ENCODE data around the gene EEF1A1.
"Not testable (repeated sequence)": the region's sequence is repeated elsewhere in the genome, so short reads cannot be mapped to it uniquely, and the experiment has no call there.

Gene EEF1A1

DNA sequence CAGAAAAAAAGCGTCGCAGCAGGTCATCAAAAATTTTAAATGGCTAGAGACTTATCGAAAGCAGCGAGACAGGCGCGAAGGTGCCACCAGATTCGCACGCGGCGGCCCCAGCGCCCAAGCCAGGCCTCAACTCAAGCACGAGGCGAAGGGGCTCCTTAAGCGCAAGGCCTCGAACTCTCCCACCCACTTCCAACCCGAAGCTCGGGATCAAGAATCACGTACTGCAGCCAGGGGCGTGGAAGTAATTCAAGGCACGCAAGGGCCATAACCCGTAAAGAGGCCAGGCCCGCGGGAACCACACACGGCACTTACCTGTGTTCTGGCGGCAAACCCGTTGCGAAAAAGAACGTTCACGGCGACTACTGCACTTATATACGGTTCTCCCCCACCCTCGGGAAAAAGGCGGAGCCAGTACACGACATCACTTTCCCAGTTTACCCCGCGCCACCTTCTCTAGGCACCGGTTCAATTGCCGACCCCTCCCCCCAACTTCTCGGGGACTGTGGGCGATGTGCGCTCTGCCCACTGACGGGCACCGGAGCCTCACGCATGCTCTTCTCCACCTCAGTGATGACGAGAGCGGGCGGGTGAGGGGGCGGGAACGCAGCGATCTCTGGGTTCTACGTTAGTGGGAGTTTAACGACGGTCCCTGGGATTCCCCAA is at the start of gene EEF1A1:
TSS of gene EEF1A1 (minus strand) at position 345 of the 663 bp plus-strand sequence. CDS start 1,006 bp downstream, outside the sequence.
- DNase-seq (ENCODE audit: low read depth in 1 of 2, low spot score in 1 of 2) = peak; percentile 86 to 99
- in situ Hi-C loops (cut with HindIII; ENCODE audit: low pct_unique_long_range_greater_than_20kb, low sequenced_read_pairs) = no loop called here
- TF ChIP-seq JUND (IDR thresholded peaks at IDR 0.05; ENCODE audit: low read depth) = no peak

DNA sequence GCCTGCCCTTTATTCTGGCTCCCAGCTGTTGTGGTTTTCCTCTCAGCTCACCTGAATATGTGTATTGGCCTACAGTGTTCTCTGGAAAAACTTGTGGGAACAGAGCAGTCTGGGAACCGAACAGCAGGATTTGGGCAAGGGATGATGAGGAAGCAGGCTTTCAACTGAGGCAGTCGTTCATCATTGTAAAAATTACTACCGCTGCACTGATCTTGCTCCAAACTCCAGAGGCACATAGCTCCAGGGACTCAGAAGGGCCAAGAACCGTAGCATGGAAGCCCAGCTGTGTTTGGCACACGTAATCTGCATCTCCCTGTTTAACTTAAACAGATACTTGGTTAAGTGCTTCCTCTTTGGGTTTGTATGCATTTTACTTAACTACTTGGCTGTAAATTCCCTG is 48.3 kb upstream of the EEF1A1 start:
- no peak for TF ChIP-seq JUND (IDR thresholded peaks at IDR 0.05; ENCODE audit: low read depth)
- in situ Hi-C loops (cut with HindIII; ENCODE audit: low pct_unique_long_range_greater_than_20kb, low sequenced_read_pairs) = no loop called here
- DNase-seq (ENCODE audit: low read depth in 1 of 2, low spot score in 1 of 2) = no peak

DNA sequence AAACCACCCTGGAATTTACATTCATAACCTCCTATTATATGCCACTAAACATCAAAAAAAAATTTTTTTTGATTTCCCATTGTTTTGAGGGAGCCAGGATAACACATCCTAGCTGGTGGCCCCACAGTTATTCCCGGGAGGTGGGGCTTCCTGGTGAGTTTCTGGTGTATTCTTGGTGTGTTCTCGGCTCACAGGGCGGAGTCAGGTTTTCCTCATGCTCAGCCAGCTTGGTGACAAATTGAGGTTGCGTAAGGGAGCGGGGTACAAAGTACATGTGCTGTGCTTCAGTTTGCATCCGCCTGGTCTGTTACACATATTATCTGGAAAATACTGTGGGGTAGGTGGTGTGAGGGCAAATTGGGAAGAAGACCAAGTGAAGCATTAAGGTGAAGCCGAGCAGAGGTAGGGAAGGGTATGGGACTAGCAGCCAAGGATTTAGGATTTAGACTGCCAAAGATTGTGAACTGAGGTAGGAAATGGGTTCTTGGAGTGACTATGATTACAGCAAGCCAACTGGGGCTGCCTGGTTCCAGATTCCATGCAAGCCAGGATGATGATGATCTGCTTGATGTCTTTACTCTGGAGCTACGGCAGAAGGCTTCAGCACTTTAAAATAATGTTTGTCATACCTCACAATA is 46.2 kb upstream of the EEF1A1 start:
- in situ Hi-C loops (cut with HindIII; ENCODE audit: low pct_unique_long_range_greater_than_20kb, low sequenced_read_pairs) = no loop called here
- DNase-seq (ENCODE audit: low read depth in 1 of 2, low spot score in 1 of 2) = peak in 1 of 2 experiments; percentile 66
- no peak for TF ChIP-seq JUND (IDR thresholded peaks at IDR 0.05; ENCODE audit: low read depth)

DNA sequence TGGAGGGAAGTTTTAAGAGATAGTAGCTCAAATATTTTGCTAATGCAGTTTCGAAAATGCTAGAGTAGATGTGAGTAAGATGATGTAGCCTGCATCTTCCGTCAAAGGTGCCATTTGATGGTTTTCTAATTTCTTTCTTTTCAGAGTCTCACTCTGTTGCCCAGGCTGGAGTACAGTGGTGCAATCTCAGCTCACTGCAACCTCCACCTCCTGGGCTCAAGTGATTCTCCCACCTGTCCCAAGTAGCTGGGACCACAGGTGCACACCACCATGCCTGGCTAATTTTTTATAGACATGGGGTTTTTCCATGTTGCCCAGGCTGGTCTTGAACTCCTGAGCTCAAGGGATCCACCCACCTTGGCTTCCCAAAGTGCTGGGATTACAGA is 45.6 kb upstream of the EEF1A1 start:
- DNase-seq (ENCODE audit: low read depth in 1 of 2, low spot score in 1 of 2); in situ Hi-C loops (cut with HindIII; ENCODE audit: low pct_unique_long_range_greater_than_20kb, low sequenced_read_pairs): not testable (repeated sequence)

DNA sequence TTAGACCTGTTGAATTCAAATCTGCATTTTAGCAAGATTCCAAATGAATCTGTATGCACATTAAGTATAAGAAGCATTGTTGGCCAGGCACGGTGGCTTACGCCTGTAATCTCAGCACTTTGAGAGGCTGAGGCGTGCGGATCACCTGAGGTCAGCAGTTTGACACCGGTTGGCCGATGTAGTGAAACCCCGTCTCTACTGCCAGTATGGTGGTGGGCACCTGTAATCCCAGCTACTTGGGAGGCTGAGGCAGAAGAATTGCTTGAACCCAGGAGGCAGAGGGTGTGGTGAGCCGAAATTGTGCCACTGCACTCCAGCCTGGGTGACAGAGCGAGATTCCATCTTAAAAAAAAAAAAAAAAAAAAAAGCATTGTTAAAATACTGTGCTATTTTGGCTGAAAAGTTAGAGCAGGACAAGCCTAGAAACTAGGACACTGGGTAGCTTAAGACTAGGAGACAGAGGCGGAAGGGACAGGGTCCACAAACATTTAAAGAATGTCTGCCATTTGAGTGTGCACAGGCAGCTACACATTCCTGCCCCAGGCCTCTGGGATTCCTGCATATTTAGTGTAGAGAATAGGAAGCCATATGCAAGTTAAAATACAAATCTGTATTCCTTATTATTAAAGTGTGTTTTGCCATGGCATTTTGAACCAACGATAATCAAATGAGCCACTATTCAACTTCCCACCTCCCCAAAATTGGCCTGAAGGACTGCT is 45.1 kb upstream of the EEF1A1 start:
- peak in 1 of 2 experiments; percentile 61 for DNase-seq (ENCODE audit: low read depth in 1 of 2, low spot score in 1 of 2)
- in situ Hi-C loops (cut with HindIII; ENCODE audit: low pct_unique_long_range_greater_than_20kb, low sequenced_read_pairs) = no loop called here
- TF ChIP-seq JUND (IDR thresholded peaks at IDR 0.05; ENCODE audit: low read depth) = no peak

DNA sequence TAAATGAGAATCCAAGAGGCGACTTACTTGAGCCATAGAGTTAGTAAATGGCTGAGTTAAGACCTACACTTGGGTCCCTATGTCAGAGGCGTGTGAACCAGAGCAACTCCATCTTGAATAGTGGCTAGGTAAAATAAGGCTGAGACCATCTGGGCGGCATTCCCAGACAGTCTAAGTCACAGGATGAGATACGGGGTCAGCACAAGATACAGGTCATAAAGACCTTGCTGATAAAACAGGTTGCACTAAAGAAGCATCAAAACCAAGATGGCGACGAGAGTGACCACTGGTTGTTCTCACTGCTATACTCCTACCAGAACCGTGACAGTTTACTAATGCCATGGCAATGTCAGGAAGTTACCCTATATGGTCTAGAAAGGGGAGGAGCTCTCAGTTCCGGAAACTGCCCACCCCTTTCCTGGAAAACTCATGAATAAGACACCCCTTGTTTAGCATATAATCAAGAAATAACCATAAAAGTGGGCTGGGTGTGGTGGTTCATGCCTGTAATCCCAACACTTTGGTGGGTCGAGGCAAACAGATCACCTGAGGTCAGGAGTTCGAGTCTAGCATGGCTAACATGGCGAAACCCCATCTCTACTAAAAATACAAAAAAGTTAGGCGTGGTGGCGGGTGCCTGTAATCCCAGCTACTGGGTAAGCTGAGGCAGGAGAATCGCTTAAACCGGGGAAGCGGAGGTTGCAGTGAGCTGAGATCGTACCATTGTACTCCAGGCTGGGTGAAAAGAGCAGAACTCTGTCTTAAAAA is 43.9 kb upstream of the EEF1A1 start:
- TF ChIP-seq JUND (IDR thresholded peaks at IDR 0.05; ENCODE audit: low read depth) = no peak
- in situ Hi-C loops (cut with HindIII; ENCODE audit: low pct_unique_long_range_greater_than_20kb, low sequenced_read_pairs) = no loop called here
- no peak for DNase-seq (ENCODE audit: low read depth in 1 of 2, low spot score in 1 of 2)

DNA sequence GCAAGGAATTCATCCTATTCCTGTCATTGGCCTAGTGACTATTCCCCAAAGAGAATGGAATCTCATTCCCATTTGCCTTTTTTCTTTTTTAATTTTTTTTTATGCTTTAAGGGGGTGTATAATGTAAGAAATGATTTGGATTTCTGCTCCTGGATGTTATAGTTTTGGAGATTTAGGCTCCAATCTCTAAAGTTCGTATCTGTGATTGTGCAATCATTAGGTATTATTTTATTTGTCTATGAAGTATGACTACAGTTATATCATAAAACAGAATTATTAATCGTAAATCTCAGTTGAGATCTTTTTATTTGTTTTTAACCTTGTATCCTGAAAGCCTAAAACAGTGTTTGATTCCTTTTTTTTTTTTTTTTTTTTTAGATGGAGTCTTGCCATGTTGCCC is 41.7 kb upstream of the EEF1A1 start:
- TF ChIP-seq JUND (IDR thresholded peaks at IDR 0.05; ENCODE audit: low read depth) = no peak
- DNase-seq (ENCODE audit: low read depth in 1 of 2, low spot score in 1 of 2) = no peak
- in situ Hi-C loops (cut with HindIII; ENCODE audit: low pct_unique_long_range_greater_than_20kb, low sequenced_read_pairs) = no loop called here

DNA sequence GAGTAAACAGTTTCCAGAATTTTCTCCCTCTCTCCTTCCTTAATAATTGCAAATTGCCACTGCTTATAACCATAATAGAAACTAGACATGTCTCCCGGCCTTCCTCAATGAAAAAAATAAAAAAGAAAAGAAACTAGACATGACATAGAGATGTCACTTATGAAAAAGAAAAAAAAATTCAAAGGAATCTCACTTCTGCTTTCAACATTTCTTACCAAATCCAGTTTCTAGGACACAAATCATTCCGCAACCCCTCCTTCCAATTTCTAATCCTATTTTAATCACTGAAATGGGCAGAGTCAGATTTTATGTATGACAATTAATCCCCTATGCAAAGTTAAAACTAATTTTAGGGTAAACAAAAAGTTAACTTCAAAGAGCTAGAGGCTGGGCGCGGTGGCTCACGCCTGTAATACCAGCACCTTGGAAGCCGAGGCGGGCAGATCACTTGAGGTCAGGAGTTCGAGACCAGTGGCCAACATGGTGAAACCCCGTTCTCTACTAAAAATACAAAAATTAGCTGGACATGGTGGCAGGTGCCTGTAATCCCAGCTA is 40.1 kb upstream of the EEF1A1 start:
- in situ Hi-C loops (cut with HindIII; ENCODE audit: low pct_unique_long_range_greater_than_20kb, low sequenced_read_pairs) = no loop called here
- no peak for DNase-seq (ENCODE audit: low read depth in 1 of 2, low spot score in 1 of 2)
- TF ChIP-seq JUND (IDR thresholded peaks at IDR 0.05; ENCODE audit: low read depth) = no peak

DNA sequence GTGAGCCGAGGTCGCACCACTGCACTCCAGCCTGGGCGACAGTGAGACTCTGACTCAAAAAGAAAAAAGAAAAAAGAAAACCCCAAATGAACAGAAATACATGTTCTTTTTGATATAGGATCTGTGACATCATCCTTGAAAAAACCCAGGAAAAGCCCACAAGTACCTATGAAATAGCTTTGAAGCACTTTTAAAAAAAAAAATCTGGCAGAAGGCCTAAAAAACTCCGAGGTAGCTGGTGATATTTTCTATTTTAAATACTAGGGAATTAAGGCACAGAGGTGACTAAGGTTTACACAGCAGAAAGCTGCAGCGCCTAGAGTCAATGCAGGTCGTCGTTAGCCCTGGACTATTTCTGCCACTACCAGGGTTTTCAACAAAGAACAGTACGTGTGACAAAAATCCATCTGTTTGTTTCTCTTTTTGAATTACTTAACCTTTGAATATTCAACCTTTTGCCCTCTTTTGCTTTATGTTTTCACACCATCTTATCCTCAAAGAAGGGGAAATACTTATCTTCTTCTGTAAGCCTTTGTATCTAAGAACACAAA is 39.4 kb upstream of the EEF1A1 start:
- no peak for TF ChIP-seq JUND (IDR thresholded peaks at IDR 0.05; ENCODE audit: low read depth)
- no peak for DNase-seq (ENCODE audit: low read depth in 1 of 2, low spot score in 1 of 2)
- in situ Hi-C loops (cut with HindIII; ENCODE audit: low pct_unique_long_range_greater_than_20kb, low sequenced_read_pairs) = no loop called here

DNA sequence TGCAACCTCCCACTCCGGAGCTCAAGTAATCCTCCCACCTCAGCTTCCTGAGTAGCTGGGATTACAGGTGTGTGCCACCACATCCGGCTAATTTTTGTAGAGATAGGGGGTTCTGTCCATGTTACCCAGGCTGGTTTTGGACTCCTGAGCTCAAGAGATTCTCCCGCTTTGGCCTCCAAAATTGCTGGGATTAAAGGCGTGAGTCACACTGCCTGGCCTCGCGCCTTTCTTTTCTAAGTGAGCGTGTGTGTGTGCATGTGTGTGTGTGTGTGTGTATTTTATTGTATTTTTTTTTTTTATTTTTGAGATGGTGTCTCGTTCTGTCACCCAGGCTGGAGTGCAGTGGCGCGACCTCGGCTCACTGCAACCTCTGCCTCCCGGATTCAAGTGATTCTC is 38.6 kb upstream of the EEF1A1 start:
- DNase-seq (ENCODE audit: low read depth in 1 of 2, low spot score in 1 of 2); in situ Hi-C loops (cut with HindIII; ENCODE audit: low pct_unique_long_range_greater_than_20kb, low sequenced_read_pairs): not testable (repeated sequence)

DNA sequence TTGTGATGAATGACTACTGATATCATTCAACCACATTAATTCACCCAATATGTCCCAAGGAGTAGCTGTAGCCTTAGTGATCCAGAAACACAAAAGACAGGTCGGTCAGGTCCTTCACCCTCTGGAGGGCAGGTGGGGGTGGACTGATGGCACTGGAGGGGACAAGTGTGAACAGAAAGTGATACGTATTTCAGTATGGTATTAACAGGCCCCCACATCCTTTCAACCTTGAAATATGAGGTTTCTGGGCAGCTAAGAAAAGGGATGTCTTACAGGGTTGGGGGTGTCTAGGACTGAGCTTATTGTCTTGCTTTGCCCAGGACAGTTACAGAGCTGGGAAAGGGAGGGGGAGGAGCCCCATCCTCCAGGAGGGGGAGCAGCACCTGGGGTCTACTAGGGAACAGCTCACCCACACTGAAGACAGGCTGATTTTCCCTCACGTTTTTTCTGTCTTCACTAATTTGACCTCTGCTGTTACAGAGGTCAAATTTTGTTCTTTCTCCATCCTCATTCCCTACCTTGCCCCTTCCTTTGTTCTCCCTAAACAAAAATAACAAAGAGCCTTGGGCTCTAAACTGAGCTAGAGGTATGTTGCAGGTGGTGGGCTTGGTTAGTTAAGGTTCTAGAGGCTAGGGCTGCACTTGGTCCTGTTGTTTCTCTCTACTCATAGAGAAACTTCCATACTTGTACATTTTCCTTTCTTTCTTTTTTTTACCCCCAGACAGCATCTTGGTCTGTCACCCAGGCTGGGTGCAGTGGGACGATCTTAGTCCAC is 38.0 kb upstream of the EEF1A1 start:
- no peak for DNase-seq (ENCODE audit: low read depth in 1 of 2, low spot score in 1 of 2)
- in situ Hi-C loops (cut with HindIII; ENCODE audit: low pct_unique_long_range_greater_than_20kb, low sequenced_read_pairs) = no loop called here
- TF ChIP-seq JUND (IDR thresholded peaks at IDR 0.05; ENCODE audit: low read depth) = no peak
